HFF-Myc (cell line): ENCODE results near the gene MEMO1.
"Not testable (repeated sequence)": the region's sequence is repeated elsewhere in the genome, so short reads cannot be mapped to it uniquely, and the experiment has no call there.

Experiments
- DNase-seq: peaks from one replicate; pipeline ENCODE4 v3.0.0-alpha.2; 2011; ENCODE audit warnings: low read depth; ENCODE audit errors: extremely low read depth
- H3K4me3 ChIP-seq: replicated peaks from 2 replicates; pipeline ENCODE4 v1.5.1; 2011; ENCODE audit warnings: low read depth, mild to moderate bottlenecking, control low read depth, low read length
- TF ChIP-seq, protein P1 (sequence below): IDR thresholded peaks from 2 replicates; pipeline ENCODE4 v1.5.1; 2012; ENCODE audit warnings: mild to moderate bottlenecking, low read depth, low read length, control low read depth; ENCODE audit errors: missing control alignments

MEMO1 gene

DNA sequence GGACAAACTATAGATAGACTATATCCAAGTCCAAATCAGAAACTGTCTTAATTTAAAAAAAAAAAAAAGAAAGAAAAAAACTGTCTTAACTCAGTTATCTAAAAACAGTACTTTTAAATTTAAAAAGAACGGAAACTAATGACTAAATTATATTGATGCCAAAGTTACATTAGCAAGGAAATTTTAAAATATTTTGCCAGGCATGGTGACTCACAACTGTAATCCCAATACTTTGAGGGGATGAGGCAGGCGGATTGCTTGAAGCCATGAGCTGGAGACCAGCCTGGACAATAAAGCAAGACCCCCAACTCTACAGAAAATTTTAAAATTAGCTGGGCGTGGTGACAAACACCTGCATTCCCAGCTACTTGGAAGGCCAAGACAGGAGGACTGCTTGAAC is 30.9 kb downstream of the MEMO1 start:
- TF ChIP-seq, protein P1, sequence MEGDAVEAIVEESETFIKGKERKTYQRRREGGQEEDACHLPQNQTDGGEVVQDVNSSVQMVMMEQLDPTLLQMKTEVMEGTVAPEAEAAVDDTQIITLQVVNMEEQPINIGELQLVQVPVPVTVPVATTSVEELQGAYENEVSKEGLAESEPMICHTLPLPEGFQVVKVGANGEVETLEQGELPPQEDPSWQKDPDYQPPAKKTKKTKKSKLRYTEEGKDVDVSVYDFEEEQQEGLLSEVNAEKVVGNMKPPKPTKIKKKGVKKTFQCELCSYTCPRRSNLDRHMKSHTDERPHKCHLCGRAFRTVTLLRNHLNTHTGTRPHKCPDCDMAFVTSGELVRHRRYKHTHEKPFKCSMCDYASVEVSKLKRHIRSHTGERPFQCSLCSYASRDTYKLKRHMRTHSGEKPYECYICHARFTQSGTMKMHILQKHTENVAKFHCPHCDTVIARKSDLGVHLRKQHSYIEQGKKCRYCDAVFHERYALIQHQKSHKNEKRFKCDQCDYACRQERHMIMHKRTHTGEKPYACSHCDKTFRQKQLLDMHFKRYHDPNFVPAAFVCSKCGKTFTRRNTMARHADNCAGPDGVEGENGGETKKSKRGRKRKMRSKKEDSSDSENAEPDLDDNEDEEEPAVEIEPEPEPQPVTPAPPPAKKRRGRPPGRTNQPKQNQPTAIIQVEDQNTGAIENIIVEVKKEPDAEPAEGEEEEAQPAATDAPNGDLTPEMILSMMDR: no peak
- DNase-seq: no peak
- no peak overlapping the region for H3K4me3 ChIP-seq

DNA sequence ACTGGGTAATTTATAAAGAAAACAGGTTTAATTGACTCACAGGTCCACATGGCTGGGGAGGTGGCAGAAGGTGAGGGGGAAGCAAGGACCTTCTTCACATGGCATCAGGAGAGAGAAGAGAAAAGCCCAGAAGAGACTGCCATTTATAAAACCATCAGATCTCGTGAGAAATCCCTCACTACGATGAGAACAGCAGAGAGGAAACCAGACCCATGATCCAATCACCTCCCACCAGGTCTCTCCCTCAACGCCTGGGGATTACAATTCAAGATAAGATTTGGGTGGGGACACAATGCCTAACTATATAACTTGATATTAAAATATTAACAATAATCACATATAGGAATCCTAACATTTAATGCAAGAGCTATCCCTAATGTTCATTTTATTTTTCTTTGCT is 31.8 kb downstream of the MEMO1 start:
- H3K4me3 ChIP-seq: no peak overlapping the region
- DNase-seq: no peak
- TF ChIP-seq, protein P1: no peak

DNA sequence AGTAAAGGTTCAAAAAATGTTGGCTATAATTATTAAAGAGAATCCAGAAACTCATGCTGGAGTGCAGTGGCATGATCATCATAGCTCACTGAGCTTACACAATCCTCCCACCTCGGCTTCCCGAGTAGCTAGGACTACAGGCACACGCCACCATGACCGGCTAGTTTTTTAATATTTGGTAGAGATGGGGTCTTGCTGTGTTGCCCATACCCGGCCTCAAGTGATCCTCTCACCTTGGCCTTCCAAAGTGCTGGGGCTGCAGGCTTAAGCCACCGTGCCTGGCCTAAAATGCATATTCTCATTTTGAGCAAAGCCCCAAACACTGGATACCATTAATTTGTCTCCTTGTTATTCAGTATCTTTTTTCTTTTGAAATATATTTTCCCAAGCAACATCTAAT is 32.4 kb downstream of the MEMO1 start:
- TF ChIP-seq, protein P1: no peak
- H3K4me3 ChIP-seq: no peak overlapping the region
- DNase-seq: no peak

DNA sequence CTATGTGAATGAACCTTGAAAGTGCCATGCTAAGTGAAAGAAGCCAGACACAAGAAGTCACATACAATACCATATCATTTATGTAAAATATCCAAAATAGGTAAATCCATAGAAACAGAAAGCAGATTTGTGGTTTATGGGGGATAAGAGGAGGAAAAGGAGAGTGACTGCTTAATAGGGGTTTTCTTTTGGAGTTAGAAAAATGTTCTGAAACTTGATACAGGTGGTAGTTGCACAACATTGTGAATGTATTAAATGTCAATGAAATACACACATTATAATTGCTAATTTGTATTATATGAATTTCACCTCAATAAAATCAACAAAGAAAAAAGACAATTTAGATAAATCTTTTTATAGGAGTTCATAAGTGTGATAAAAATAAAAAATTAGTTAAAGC is 37.1 kb downstream of the MEMO1 start:
- DNase-seq: no peak
- H3K4me3 ChIP-seq: no peak overlapping the region
- TF ChIP-seq, protein P1: no peak

DNA sequence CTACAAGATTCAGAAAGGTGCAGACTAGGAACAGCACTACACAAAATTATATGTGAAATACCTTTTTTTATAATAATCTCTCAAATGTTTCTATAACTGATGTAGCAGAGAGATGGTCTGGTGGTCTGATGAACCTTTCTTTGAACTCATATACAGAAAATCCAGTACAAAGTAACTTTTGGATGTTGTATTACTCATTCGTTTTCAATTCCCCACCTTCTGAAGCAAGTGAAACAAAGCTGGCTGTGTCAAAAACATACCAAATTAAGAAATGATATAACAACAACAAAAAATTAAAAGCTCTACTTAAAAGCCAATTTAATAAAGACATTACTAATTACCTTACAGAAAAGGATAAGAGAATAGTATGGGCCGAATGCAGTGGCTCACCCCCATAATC is 38.7 kb downstream of the MEMO1 start:
- TF ChIP-seq, protein P1: no peak
- H3K4me3 ChIP-seq: no peak overlapping the region
- DNase-seq: no peak

DNA sequence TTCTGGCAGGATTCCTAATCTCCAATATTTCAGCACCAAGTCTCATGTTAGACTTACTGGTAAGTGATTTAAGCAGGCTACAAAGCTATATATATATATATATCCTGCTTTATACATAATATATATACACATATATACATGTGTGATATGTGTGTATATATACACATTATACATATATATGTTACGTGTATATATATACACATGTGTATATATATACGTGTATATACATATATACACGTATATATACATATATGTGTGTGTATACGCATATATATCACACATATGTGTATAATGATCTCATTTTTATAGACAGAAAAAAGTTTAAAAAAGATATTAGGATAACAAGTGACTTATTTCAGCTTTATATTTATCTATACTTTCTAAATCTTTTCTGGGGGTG is 41.6 kb downstream of the MEMO1 start:
- no peak for DNase-seq
- H3K4me3 ChIP-seq: no peak overlapping the region
- TF ChIP-seq, protein P1: no peak

DNA sequence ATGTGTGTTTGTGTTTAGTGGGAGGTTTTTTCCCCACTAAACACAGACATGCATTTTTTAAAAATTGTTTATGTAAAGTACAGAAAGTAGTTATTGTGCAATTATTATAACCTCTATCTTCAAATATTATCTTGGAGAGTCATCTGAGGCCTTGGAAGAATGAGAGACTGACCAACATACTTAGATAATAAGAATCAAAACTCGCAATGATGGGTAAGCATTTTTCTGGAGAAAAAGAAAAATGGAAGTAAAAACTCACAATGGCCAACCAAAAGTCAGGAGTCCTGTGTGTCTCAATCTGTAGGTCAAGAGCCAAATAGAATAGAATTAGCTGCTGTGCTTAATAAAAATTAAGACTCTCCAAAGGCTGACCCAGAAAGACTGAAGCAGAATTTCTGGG is 43.0 kb downstream of the MEMO1 start:
- no peak overlapping the region for H3K4me3 ChIP-seq
- TF ChIP-seq, protein P1: no peak
- no peak for DNase-seq

DNA sequence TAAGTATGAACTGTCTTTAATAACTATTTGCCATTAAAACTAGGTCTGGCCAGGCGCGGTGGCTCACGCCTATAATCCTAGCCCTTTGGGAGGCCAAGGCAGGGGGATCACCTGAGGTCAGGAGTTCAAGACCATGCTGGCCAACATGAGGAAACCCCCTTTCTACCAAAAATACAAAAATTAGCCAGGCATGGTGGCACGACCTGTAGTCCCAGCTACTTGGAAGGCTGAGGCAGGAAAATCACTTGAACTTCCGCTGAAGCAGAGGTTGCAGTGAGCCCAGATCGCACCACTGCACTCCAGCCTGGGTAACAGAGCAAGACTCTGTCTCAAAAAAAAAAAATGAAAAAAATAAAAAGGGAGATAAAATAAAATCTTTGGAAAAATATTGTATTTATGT is 44.4 kb downstream of the MEMO1 start:
- H3K4me3 ChIP-seq: not testable (repeated sequence)

More for the DNA sequence above, 44.4 kb downstream of the MEMO1 start:
- DNase-seq: not testable (repeated sequence)
